B cell (primary cell): Measurements from ENCODE around the gene KIRREL3.

Source experiments
- EZH2 ChIP-seq: IDR thresholded peaks from 2 replicates; pipeline ENCODE4 v1.6.1; 2012; ENCODE audit warnings: borderline replicate concordance, low read depth, mild to moderate bottlenecking, moderate library complexity, low read length; ENCODE audit not compliant: insufficient read depth, poor library complexity, severe bottlenecking
- TF ChIP-seq, protein P1 (sequence below): fragments of 200-600 bp; IDR thresholded peaks from one replicate; pipeline ENCODE4 v1.8.0; 2022; ENCODE audit warnings: antibody characterized with exemption, mild to moderate bottlenecking

DNA sequence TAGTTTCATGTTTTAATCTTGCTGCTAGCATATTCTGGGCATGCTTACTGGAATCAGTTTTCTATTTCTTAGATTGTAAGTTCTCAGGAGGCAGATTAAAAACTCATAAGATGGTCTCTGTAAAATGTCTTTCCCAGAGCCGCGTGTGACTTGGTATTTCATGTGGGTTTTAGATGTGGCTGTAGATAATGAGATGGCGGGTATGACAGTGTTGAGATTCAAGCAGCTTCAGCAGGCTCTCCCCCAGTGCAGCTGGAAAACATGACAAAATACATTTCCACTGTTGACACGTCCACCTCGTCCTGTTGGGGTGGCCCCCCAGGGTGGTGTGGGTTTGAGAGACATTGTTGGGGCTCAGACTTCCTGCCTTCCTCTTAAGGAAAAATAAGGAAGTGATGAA lies 106.8 kb downstream of the KIRREL3 start:
- TF ChIP-seq, protein P1, sequence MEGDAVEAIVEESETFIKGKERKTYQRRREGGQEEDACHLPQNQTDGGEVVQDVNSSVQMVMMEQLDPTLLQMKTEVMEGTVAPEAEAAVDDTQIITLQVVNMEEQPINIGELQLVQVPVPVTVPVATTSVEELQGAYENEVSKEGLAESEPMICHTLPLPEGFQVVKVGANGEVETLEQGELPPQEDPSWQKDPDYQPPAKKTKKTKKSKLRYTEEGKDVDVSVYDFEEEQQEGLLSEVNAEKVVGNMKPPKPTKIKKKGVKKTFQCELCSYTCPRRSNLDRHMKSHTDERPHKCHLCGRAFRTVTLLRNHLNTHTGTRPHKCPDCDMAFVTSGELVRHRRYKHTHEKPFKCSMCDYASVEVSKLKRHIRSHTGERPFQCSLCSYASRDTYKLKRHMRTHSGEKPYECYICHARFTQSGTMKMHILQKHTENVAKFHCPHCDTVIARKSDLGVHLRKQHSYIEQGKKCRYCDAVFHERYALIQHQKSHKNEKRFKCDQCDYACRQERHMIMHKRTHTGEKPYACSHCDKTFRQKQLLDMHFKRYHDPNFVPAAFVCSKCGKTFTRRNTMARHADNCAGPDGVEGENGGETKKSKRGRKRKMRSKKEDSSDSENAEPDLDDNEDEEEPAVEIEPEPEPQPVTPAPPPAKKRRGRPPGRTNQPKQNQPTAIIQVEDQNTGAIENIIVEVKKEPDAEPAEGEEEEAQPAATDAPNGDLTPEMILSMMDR: no peak
- TF ChIP-seq EZH2: no peak
